Rectal smooth muscle tissue (tissue), 1 donor: Measurements from ENCODE around the gene KRT17.
"Not testable (repeated sequence)": the region's sequence is repeated elsewhere in the genome, so short reads cannot be mapped to it uniquely, and the experiment has no call there.

ENCODE experiments used
- H3K27ac ChIP-seq: one replicate; pipeline ENCODE4 v1.7.0; 2013; ENCODE audit warnings: low read depth, low read length, inconsistent platforms
- H3K27me3 ChIP-seq: one replicate; pipeline ENCODE4 v1.7.0; 2013; ENCODE audit warnings: low read length; ENCODE audit not compliant: control insufficient read depth, insufficient read depth
- H3K36me3 ChIP-seq: one replicate; pipeline ENCODE4 v1.7.0; 2013; ENCODE audit warnings: low read length; ENCODE audit not compliant: control insufficient read depth, insufficient read depth
- H3K4me1 ChIP-seq: one replicate; pipeline ENCODE4 v1.7.0; 2013; ENCODE audit warnings: low read length; ENCODE audit not compliant: control insufficient read depth, insufficient read depth
- H3K4me3 ChIP-seq: one replicate; pipeline ENCODE4 v1.7.0; 2013; ENCODE audit warnings: low read length
- H3K9ac ChIP-seq: one replicate; pipeline ENCODE4 v1.7.0; 2013; ENCODE audit warnings: low read length

The KRT17 gene

DNA sequence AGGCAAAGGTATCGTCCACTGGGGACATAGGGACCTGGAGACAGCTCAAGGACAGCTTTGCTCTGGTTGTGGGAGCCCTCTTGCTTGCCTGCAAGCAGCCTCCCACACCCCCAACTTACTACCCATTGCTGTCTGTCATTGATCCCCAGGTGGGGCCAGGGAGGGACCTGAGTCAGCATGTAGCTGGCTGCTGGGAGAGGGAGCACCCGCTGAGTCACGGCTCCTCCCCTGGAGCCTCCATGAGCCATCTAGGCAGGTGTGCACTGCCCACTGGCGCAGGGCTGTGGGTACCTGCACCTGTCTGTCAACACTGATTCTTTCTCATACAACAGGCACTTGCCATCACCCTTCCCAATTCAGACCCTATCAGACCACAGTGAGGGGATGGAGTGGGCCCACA lies 47.6 kb downstream of the KRT17 start:
- not testable (repeated sequence) for H3K27me3 ChIP-seq, H3K27ac ChIP-seq, H3K36me3 ChIP-seq, H3K9ac ChIP-seq, H3K4me1 ChIP-seq, H3K4me3 ChIP-seq

DNA sequence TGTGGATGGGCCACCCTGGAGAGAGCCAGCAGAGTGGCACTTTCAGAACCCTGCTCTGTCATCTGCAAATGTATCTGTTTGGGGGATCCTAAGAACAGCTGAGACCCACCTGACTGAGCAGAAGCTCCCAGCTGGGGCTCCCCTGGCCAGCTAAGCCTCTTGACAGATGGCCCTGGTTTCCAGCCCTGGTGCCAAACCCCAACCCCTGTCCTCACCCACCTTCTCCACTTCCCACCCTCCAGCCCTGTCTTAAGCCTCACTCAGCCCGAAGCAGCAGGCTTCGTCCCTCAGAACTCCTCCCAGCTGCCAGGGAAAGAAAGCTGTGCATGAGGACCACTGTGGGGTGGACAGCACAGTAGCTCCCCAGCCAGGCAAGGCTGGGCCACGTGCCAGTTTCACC lies 49.0 kb downstream of the KRT17 start:
- no peaks in the 10 kb centered on the region for H3K4me1 ChIP-seq
- H3K27ac ChIP-seq = no peak overlapping the region
- no peaks in the 10 kb centered on the region for H3K36me3 ChIP-seq
- H3K9ac ChIP-seq = no peak overlapping the region
- H3K27me3 ChIP-seq = peaks cover 8% of the 10 kb centered on the region
- H3K4me3 ChIP-seq = no peak overlapping the region

DNA sequence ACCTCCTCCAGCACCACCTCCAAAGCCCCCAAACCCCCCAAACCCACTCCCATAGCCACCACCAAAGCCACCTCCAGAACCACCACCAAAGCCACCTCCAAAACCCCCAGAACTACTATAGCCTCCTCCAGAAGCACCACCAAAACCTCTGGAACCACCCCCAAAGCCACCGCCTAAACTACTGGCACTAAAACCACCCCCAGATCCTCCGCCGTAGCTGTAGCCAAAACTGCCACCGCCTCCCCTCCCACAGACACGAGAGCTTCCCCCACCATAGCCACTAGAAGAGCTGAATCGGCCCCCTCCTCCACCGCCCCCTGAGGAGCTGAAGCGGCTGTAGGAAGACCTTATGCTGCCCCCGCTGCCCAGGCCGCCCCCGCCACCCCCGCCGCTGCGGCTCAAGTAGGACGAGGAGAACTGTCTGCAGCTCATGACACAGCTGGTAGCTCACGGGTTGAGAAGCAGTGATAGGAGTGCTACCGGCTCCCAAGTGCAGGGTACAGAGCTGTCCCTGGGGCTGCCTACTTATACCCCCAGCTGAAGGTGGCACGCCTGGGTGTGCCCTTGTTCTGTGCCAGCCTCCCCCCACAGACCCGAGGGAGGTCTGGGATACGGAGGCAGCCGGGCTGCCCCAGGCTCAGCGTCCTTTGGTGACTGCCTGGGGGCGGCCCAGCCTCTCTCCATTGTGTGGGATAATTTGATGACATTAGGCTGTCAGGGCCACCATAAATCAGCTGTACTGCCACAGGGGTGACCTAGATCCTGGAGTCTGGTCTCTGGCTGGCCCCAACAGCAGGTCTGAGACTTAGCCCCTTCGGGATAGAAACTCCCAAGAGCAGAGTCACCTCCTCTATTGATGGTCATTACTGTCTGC lies 52.6 kb downstream of the KRT17 start, which contains the start of gene KRT9:
Gene KRT9 (minus strand): TSS at position 499 of the 874 bp plus-strand sequence. CDS start 67 bp downstream, at position 432.
- peaks cover 10% of the 10 kb centered on the region for H3K27me3 ChIP-seq
- no peak within 1 kb of the TSS for H3K9ac ChIP-seq
- H3K27ac ChIP-seq = no peak within 1 kb of the TSS
- H3K4me1 ChIP-seq = no peaks in the 10 kb centered on the region
- no peak within 1 kb of the TSS for H3K4me3 ChIP-seq
- H3K36me3 ChIP-seq = no peaks in the 10 kb centered on the region
